Mucosa of stomach (tissue), 1 donor: ENCODE measurements around the gene ARPP19.
"Not testable (repeated sequence)": the region's sequence is repeated elsewhere in the genome, so short reads cannot be mapped to it uniquely, and the experiment has no call there.

Source experiments
- H3K27me3 ChIP-seq: one replicate; pipeline ENCODE4 v1.7.0; 2013; ENCODE audit warnings: mild to moderate bottlenecking, low read length; ENCODE audit not compliant: control insufficient read depth, insufficient read depth
- H3K36me3 ChIP-seq: one replicate; pipeline ENCODE4 v1.7.0; 2013; ENCODE audit warnings: low read length; ENCODE audit not compliant: control insufficient read depth, insufficient read depth
- H3K4me1 ChIP-seq: one replicate; pipeline ENCODE4 v1.7.0; 2013; ENCODE audit warnings: mild to moderate bottlenecking, low read length; ENCODE audit not compliant: control insufficient read depth, insufficient read depth
- H3K4me3 ChIP-seq: one replicate; pipeline ENCODE4 v1.7.0; 2013; ENCODE audit warnings: low read length
- H3K9ac ChIP-seq: one replicate; pipeline ENCODE4 v1.7.0; 2013; ENCODE audit warnings: mild to moderate bottlenecking, low read length, moderate library complexity
- H3K9me3 ChIP-seq: one replicate; pipeline ENCODE4 v1.7.0; 2013; ENCODE audit warnings: mild to moderate bottlenecking, low read length, moderate library complexity; ENCODE audit not compliant: control insufficient read depth
- donor health status: Pancreatic carcinoma.

Gene ARPP19

GRCh38 chr15:52568601-52569585, at the start of gene ARPP19:
Gene ARPP19, minus strand, starts transcription at chr15:52569030. Its CDS starts 138 bp downstream, at chr15:52568892.
- Histone ChIP-seq H3K27me3 (no peaks in the 10 kb centered on the region), H3K36me3 (no peaks in the 10 kb centered on the region)

GRCh38 chr15:52617026-52617425, 48.2 kb upstream of the ARPP19 start:
- Histone ChIP-seq H3K4me3 (no peak overlapping the region), H3K9ac (no peak overlapping the region), H3K9me3 (no peaks in the 10 kb centered on the region), H3K36me3 (no peaks in the 10 kb centered on the region), H3K4me1 (no peaks in the 10 kb centered on the region), H3K27me3 (no peaks in the 10 kb centered on the region)

More at GRCh38 chr15:52568601-52569585, at the start of gene ARPP19:
- Histone ChIP-seq H3K9me3 (no peaks in the 10 kb centered on the region), H3K9ac (peak within 1 kb of the TSS; percentile 99), H3K4me1 (peaks cover 9% of the 10 kb centered on the region), H3K4me3 (peak within 1 kb of the TSS; percentile 90)

- no peaks in the 10 kb centered on the region for H3K36me3 ChIP-seq
- H3K9ac ChIP-seq = no peak overlapping the region
- H3K4me1 ChIP-seq = no peaks in the 10 kb centered on the region
- H3K4me3 ChIP-seq = no peak overlapping the region
- no peaks in the 10 kb centered on the region for H3K9me3 ChIP-seq
- H3K27me3 ChIP-seq = no peaks in the 10 kb centered on the region
These were observed 46.5 kb upstream of the ARPP19 start for GRCh38 chr15:52615302-52615701.

GRCh38 chr15:52609593-52609992, 40.8 kb upstream of the ARPP19 start:
- Histone ChIP-seq H3K4me1 (no peaks in the 10 kb centered on the region), H3K4me3 (no peak overlapping the region), H3K9ac (no peak overlapping the region), H3K9me3 (no peaks in the 10 kb centered on the region), H3K36me3 (peaks cover 7% of the 10 kb centered on the region), H3K27me3 (no peaks in the 10 kb centered on the region)

GRCh38 chr15:52584414-52584813, 15.6 kb upstream of the ARPP19 start:
- no peak overlapping the region for H3K9ac ChIP-seq
- H3K36me3 ChIP-seq = no peaks in the 10 kb centered on the region
- no peaks in the 10 kb centered on the region for H3K27me3 ChIP-seq
- H3K4me3 ChIP-seq = no peak overlapping the region
- no peaks in the 10 kb centered on the region for H3K9me3 ChIP-seq
- no peaks in the 10 kb centered on the region for H3K4me1 ChIP-seq

- Histone ChIP-seq H3K36me3 (no peaks in the 10 kb centered on the region), H3K4me3 (no peak overlapping the region), H3K4me1 (no peaks in the 10 kb centered on the region), H3K27me3 (no peaks in the 10 kb centered on the region), H3K9me3 (no peaks in the 10 kb centered on the region), H3K9ac (no peak overlapping the region)
These were observed 11.0 kb upstream of the ARPP19 start for GRCh38 chr15:52579852-52580251.

- H3K36me3 ChIP-seq = no peaks in the 10 kb centered on the region
- no peaks in the 10 kb centered on the region for H3K27me3 ChIP-seq
These were observed 7.9 kb upstream of the ARPP19 start for GRCh38 chr15:52576692-52577091.

GRCh38 chr15:52575573-52575972, 6.7 kb upstream of the ARPP19 start:
- H3K9me3 ChIP-seq, H3K4me3 ChIP-seq, H3K27me3 ChIP-seq, H3K9ac ChIP-seq, H3K36me3 ChIP-seq, H3K4me1 ChIP-seq: not testable (repeated sequence)

More at GRCh38 chr15:52576692-52577091, 7.9 kb upstream of the ARPP19 start:
- Histone ChIP-seq H3K9ac (no peak overlapping the region), H3K4me1 (no peaks in the 10 kb centered on the region), H3K4me3 (no peak overlapping the region), H3K9me3 (no peaks in the 10 kb centered on the region)

- Histone ChIP-seq H3K9ac (no peak overlapping the region), H3K9me3 (no peaks in the 10 kb centered on the region), H3K27me3 (no peaks in the 10 kb centered on the region)
These were observed 6.2 kb upstream of the ARPP19 start for GRCh38 chr15:52575072-52575471.

GRCh38 chr15:52574623-52575022, 5.8 kb upstream of the ARPP19 start:
- H3K9ac ChIP-seq, H3K4me1 ChIP-seq, H3K36me3 ChIP-seq, H3K9me3 ChIP-seq, H3K4me3 ChIP-seq, H3K27me3 ChIP-seq: not testable (repeated sequence)

More at GRCh38 chr15:52575072-52575471, 6.2 kb upstream of the ARPP19 start:
- Histone ChIP-seq H3K4me1 (no peaks in the 10 kb centered on the region), H3K36me3 (no peaks in the 10 kb centered on the region), H3K4me3 (no peak overlapping the region)

- H3K9me3 ChIP-seq = no peaks in the 10 kb centered on the region
- peaks cover 9% of the 10 kb centered on the region for H3K4me1 ChIP-seq
- H3K36me3 ChIP-seq = no peaks in the 10 kb centered on the region
- H3K9ac ChIP-seq = peak overlapping the region; percentile 99
- H3K27me3 ChIP-seq = no peaks in the 10 kb centered on the region
- peak overlapping the region; percentile 90 for H3K4me3 ChIP-seq
These were observed 794 bp downstream of the ARPP19 start for GRCh38 chr15:52567871-52568600.

- peak overlapping the region; percentile 99 for H3K9ac ChIP-seq
- H3K9me3 ChIP-seq = no peaks in the 10 kb centered on the region
- no peaks in the 10 kb centered on the region for H3K27me3 ChIP-seq
- peaks cover 9% of the 10 kb centered on the region for H3K4me1 ChIP-seq
- H3K4me3 ChIP-seq = no peak overlapping the region
- H3K36me3 ChIP-seq = no peaks in the 10 kb centered on the region
These were observed 1.9 kb downstream of the ARPP19 start for GRCh38 chr15:52566889-52567288.
